OCI-LY7 (cell line): ENCODE results near the gene AP3S2.

ENCODE experiments used
- CTCF ChIP-seq: fragments of 200-600 bp; sonication (generic); conservative IDR thresholded peaks from 2 replicates; pipeline ENCODE4 v1.5.1; 2014; ENCODE audit warnings: mild to moderate bottlenecking, antibody characterized with exemption, low read length, moderate library complexity, mixed read lengths
- EZH2phosphoT487 ChIP-seq: fragments of 200-600 bp; sonication (generic); IDR thresholded peaks from 2 replicates; pipeline ENCODE4 v1.6.1; 2018; ENCODE audit warnings: low read depth, borderline replicate concordance, mild to moderate bottlenecking, mixed run types, antibody characterized with exemption, low read length, moderate library complexity, mixed read lengths

- TF ChIP-seq CTCF (no peak), EZH2phosphoT487 (no peak)
Measured at GRCh38 chr15:89799011-89799911, 94.5 kb downstream of the AP3S2 start.
